Stimulated activated CD4-positive, alpha-beta T cell treated with anti-CD3 and anti-CD28 coated beads, Interleukin-2, amount 100 ng/mL, for 24 hours (primary cell): ENCODE results near the gene XYLB.
"Not testable (repeated sequence)": the region's sequence is repeated elsewhere in the genome, so short reads cannot be mapped to it uniquely, and the experiment has no call there.

Experiments
- DNase-seq, 2 donors: peaks; one replicate each; pipeline ENCODE4 v3.0.0-alpha.2; 2020

The XYLB gene

DNA sequence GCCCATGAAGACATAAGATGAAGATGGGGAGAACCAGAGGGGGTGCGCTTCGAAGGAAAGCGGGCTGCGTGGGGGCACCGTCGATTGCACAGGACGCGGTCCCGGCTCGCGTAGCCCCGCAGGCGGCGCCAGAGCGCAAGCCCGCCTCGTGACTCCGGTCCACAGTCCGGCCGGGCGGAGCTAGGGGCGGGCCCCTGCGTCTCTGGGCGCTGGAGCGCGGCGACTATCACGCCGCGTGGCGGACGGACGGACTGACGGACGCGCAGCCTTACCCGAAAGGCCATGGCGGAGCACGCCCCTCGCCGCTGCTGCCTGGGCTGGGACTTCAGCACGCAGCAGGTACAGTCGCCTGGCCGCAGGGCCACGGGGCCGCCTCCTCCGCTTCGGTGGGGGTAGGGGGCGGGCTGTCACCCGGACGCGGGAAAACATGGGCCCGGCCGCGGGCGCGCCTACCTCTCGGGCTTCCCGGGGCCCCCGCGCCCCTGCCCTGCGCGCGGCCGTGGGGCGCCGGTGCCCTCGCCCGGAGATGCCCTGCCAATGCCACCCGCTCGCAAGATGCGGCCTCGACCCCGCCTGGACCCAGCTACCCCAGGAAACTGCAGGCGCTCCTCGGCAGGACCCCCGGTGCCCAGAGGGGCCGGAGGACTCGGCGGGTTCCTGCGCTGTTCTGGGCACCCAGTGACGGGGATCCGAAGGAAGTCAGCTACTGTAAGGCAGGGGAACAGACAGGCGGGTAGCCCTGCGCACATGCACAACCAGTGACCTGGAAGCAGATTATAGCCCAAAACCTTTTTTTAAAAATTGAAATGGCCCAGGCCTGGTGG, at the start of gene XYLB:
Gene XYLB (plus strand): TSS at position 199 of the 824 bp plus-strand sequence. CDS start 84 bp downstream, at position 283.
- peak; percentile 79 to 88 for DNase-seq

DNA sequence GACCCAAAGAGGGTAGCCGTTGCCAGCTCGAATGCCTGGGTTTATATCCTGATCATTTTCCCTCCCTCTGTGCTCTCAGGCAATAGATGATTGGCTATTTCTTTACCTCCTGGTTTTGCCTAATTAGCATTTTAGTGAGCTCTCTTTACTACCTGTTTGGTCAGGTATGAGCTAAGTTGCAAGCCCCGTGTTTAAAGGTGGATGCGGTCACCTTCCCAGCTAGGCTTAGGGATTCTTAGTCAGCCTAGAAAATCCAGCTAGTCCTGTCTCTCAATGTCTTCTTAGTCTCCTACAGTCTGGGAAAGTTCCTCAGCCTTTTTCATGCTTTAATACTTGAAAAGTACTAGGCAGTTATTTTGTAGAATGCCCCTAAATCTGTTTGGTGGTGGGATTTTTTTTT, 49.5 kb upstream of the XYLB start:
- DNase-seq: not testable (repeated sequence)

DNA sequence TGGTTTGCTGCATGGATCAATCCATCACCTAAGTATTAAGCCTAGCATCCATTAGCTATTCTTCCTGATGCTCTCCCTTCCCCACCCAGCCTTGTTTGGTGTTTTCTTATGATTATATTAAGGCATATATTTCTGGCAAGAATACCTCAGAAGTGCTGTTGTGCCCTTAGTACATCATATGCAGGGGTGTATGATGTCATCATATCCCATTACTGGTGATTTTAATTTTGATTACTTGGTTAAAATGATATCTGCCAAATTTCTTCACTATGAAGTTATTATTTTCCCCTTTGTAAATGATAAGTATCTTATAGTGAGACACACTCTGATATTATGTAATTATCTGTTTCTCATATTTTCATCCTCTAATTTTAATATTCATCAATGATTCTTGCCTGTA, 49.0 kb upstream of the XYLB start:
- DNase-seq: no peak

DNA sequence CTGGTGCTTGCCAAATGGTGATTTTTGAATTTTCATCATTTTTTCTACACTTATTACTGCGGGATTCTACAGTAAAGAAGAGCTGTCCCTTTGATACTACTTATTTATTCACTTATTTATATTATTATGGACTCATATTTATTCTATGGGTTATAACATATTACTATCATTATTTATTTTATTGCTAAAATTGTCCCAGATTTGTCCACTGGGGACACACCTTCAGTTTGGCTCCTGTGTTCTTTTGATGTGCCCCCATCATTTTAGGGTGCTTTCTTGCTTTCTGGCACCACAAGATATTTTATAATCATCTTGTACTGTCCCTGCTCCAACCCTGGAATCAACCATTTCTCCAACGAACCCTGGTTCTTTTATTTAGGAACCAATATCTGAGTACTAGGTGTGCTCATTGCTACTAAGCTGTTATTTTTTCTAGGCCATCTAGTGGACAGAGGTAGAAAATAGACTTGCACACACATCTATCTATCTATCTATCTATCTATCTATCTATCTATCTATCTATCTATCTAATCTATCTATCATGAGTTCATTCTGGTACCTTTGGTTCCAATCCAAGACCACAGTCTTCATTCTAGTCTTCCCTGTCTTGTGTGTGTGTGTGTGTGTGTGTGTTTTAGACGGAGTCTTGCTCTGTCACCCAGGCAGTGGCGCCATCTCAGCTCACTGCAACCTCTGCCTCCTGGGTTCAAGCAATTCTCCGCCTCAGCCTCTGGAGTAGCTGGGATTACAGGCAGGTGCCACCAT, 48.5 kb upstream of the XYLB start:
- no peak for DNase-seq

DNA sequence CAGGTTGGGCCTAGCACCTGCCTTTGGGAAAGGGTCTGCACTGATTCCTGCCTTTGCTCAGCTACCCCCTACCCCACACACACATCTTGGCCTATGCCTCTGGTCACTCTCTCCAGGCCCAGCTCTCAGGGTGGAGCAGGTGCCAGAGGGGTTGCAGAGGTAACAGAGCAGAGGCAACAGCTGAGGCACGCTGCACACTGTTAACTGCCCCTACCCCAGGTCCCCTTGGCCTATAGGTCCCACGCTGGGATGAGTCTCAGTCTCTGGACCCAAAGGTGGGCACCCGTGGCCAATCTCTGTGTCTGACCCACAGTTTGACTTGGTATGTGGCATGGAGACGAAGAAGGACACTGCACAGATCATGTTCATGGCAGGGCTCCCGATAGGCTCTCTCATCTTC, 39.6 kb upstream of the XYLB start:
- no peak for DNase-seq

DNA sequence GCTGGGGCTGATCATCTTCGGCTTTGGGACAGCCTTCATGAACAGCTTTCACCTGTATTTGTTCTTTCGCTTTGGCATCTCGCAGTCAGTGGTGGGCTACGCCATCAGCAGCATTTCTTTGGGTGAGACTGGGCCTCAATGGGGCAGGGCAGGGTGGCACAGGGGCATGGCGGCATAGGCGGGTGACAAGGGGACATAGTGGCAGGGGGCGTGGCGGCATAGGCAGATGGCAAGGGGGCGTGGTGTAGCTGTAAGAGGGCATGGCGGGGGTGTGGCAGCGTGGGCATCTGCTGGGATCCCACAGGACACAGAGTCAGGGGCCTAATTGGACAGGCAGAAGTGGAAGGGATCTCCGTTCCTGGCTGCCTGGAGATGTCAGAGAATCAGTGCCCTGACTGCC, 39.0 kb upstream of the XYLB start:
- no peak for DNase-seq

DNA sequence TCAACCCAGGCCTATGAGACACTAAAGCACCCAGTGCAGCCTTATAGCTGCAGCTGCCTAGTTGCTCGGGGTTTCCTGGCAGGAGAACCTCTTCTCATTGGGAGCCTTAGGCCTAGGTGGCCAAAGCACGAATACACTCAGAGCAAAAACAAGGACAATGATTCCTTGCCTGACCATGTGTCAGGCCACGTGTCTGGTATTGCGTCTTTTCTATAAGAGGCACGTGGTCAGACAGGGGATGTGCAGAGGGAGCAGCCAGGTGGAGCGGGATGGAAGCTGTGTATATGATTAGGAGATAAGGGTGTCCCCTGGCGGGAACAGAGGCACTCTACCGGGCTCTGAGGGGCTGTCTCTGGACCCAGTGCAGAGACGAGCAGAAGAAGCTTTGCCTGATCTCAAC, 38.1 kb upstream of the XYLB start:
- no peak for DNase-seq

DNA sequence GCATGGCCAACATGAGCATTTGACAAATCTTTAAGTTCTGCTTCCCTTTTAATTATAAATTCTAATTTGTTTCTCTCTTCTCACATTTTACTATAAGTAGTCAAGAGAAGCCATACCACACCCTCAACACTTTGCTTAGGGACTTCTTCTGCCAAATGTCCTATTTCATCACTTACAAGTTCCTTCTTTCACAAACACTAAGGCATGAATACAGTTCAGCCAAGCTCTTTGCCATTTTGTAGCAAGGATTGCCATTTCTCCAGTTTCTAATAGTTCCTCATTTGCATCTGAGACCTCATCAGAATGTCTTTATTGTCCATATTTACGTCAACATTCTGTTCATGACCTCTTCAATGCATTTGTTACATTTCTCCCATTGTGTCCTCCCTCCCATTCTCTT, 35.1 kb upstream of the XYLB start:
- DNase-seq: no peak

DNA sequence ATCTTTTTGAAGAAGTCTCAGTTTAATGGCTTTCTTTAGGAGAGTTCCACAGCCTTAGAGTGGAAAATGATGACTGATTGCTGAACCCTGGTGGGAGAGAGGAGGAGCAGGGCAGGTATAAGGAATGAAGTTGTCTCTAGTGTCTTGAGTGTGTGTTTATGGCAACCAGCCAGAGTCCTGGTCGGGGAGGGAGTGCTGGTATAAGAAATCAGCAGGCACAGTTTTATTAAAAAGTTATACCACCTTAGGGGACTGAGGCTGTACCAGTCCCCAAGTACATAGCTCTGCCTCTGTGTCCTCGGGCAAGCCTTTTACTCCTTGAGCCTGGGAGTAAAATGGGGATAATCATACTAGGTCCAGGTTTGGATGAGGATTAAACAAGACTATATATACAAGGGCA, 34.6 kb upstream of the XYLB start:
- no peak for DNase-seq

DNA sequence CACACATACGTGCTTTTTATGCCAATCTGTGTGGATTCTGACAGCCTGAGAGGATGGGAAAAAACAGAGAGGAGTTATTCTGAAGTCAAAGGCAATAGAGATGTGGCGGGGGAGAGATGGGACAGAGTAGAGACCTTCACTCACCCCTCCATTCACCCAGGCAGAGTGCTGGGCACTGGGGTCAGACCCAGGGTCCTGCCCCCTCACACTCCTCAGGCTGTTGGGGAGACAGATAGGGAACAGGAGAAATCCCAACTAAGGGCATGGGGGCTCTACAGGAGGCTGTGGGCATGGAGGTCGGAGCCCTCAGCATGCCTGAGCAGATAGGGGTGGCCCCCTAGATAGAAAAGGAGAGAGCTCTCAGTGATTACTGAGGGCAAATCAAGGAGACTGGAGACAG, 34.2 kb upstream of the XYLB start:
- no peak for DNase-seq

DNA sequence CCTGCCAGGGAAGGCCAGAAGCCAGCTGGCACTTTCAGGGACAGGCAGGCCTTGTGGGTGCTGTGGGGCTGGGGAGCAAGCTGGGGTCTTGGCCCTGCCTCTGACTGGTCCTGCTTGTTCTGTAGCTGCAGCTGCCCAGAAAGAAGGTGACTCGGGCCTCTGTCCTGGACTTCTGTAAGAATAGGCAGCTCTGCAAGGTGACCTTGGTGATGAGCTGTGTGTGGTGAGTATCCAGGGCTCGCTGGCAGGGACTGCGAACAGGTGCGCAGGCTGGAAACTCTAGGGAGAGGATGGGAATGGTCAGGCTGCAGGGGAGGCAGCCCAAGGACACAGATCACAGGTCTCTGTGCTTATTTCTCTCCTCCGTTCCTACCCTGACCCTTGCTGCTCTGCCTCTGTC, 33.3 kb upstream of the XYLB start:
- no peak for DNase-seq

DNA sequence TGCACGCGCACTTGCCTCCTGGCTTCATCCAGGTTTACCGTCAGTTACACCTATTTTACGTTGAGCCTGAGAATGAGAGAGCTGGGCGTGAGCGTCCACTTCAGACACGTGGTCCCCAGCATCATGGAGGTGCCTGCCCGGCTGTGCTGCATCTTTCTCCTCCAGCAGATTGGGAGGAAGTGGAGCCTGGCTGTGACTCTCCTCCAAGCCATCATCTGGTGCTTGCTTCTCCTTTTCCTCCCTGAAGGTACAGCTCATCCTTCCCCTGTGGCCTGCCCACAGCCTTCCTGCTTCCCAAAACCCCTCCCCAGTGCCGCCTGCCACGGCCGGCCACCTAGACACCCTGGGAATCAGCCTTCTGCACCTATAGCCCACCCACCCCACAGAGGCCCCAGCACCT, 32.9 kb upstream of the XYLB start:
- no peak for DNase-seq

DNA sequence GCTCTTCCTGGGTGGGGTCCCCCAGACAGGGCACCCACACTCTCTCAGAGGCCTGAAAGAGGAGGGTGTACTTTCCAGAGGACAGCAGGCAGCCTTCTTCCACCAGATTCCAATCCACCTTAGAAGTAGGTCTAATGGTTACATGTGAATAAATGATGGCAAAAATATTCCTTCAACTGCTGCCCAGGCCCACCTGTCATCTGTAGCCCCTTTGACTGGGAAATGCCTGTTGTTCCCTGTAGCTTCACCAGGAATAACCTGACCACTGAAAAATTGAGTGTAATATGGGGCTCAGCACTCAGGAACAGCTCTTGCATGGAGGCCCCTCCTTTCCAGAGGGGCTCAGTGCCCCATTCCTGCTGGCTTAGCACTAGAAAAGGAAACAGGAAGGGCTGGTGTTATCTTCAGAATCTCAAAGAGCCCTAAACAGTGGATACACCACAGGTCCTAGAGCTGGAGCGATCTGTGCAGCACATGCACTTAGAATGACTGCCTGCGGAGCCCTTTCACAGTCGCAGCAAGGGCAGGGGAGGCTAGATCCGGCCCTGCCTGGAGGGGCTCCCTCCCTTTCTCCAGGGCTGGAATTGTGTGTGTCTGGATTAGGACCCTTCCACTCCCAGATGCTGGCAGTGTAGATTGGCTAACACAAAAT, 32.3 kb upstream of the XYLB start:
- DNase-seq: no peak

DNA sequence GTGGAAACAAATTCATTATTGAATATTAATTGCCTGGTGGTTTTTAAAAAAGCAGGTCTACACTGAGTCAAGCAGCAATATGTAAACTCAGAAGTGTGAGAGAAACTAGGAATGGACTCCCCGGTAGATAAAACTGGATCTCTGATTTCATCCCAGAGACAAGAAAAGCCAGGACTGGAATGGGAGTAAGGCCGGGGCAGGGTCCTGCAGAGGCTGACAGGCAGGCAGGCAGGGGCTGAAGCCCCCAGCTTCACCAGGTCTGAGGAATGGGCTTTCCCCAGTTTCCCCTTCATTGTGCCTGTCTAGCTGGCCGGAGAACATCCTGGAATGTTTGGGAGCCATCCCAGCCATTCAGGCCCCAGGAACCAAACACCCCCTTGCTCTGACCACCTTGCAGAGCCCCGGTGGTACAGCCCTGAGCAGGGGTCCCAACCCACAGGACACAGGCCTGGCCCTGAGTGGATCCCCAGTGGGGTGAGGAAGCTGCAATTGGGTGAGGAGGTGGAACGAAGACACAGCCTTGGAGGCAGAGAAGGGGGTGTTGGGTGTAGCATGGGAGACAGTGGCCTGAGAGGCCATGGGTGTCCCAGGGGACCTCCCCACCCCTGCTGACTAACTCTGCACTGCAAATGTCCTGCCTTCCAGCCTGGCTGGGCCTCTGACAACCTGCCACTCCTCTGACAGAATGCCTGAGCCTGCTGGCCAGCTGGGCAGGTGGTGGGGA, 31.7 kb upstream of the XYLB start:
- DNase-seq: no peak

DNA sequence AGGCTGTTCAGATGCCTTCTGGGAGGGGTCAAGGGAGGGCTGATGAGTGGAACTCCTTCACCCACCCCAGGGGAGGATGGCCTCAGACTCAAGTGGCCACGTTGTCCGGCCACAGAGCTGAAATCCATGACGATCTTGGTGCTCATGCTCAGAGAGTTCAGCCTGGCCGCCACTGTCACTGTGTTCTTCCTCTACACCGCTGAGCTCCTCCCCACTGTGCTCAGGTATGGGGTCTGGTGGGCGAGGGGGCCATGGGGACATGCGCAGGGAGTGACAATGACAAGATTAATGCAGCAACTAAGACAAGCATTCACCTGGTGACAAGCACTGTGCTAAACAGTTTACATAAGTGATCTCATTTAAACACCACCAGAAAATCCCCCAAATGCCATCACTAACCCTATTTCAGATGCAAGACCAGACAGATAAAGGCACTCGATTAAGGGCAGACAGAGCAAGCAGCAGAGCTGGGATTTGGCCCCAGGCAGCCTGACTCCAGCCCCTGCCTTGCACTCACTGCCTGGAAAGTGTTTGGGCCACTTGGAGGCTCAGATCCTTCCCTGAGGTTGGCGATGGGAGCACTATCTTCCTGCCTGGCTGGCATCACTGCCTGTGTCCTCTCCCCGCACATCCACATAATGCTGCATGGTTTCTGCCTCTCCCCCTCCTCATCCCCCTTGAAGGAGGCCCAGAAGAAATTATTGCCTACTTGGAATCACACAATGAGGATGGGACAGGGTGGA, 30.9 kb upstream of the XYLB start:
- no peak for DNase-seq

DNA sequence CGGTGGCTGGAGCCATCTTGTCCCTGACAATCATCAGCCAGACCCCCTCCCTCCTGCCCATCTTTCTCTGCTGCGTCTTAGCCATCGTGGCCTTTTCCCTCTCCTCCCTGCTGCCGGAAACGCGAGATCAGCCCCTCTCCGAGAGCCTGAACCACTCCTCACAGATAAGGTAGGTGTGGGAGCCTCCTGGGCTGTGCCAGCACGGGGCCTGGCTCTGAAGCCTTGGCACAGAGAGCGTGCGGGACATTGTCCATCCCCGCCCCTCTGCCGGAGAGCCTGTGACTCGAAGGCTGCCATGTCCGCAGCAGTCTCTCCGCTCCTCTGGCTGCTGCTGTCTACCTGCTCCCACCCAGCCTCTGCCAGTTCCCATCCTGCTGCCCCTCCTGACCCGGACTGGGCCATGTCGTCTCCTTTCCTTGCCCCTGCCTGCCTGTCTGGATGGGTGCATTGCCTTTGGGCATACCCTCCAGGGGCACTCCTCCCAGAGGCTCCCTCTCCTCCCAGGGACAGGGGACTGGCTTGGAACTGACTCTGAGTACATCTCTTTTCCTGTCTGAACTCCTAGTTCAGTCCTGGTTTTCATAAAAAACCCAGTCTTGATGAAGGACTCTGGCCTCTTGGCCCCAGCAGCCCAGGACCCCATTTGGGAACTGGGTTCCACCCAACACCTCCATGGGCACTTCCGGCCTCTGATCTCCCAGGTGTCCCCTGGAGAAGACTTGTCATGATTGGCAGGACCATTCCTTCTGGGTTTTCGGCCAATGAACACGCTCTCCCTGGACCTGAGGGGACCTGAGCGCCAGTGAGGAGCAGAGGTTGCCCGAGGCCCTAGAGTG, 30.0 kb upstream of the XYLB start:
- DNase-seq: no peak

DNA sequence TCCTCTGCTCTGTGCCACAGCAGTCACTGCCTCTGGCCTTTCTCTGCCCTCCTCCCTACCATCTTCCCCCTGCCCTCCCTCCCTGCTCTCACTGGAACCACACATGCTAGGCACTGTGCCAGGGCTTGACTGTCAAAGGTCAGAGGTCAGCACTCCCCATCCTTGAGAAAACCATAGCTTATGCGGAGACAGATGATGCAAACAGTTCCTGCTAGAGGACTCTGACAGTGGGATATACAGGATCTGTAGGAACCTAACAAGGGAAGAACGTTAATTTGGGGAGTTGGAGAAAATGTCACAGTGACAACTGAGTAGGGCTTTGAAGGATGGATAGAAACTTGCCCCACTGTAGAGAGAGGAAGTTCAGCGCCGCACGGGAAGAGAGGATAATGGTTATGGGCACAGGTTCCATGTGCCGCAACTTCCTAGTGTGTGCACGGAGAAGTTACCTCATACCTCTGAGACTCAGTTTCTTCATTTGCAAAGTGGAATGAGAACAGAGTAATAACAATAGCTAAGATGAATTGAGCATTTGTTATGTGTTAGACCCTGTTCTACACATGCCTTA, 29.3 kb upstream of the XYLB start:
- DNase-seq: no peak

DNA sequence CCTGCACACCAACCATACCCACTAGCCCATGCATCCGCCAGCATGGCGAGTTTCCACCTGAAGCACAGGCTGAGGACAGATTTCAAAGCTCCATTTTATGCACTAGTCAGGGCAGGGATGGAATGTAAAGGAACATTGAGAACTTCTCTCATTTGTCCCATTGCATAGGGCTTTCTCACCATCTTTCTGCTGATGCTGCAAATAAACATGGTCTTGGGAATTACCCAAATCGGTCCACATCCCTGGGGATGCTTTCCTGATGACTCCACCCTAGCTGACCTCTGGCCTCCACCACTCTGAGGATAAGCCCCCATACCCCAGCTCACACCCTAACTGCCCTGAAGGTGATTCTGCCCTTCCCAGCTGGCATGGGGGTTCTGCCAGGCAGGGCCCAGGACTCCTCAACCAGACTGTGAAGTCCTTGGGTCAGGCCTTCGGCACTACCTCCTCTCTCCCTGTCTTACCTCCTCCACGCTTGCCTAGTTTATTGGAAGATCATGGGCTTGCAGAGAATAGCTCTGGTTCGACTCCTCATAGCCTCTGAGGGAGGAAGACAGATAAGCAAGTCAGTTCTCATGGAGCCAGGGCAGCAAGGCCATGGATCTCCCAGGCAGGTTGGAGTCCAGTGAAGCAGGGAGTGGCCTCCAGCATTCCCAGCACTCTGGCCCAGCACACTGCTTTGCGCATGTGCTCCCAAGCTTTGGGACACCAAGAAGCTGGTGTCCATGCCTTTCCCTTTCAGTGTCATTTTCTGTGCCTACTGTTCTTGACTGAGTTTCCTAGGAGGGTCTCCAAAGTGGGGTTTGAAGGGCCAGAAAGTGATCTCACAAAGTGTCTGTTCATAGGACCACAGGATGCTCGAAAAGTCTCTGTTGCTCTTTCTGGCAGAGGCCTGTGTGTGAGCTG, 27.6 kb upstream of the XYLB start:
- no peak for DNase-seq

DNA sequence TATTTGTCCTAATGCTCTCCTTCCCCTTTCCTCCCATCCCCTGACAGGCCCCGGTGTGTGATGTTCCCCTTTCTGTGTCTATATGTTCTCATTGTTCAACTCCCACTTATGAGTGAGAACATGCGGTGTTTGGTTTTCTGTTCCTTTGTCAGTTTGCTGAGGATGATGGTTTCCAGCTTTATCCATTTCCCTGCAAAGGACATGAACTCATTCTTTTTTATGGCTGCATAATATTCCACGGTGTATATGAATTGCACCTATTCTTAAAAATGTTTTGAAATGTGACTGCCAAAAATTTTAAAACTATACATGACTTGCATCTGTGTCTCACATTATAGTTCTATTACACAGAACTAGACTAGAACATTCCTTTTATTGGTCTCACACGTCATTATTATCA, 25.9 kb upstream of the XYLB start:
- not testable (repeated sequence) for DNase-seq

DNA sequence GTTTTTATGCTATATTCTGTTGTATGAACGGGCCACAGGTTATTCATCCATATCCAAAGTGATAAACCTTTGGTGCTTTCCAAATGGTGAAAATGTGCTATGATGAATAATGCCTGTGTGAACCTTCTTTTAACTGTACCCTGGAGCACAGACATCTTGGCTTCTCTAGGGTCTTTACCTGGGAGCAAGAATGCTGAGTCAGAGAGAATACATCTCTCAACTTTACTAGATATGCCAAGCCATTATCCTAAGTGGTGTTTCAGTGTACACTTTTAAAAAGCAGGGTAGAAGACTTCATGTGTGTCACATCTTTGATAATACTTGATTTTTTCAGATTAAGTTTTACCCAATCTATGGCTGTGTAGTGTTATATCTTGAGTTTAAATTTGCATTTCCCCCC, 23.5 kb upstream of the XYLB start:
- no peak for DNase-seq
